HUDEP-2 (cell line): Measurements from ENCODE around the gene TECPR2.
"Not testable (repeated sequence)": the region's sequence is repeated elsewhere in the genome, so short reads cannot be mapped to it uniquely, and the experiment has no call there.

ENCODE experiments used
- DNase-seq, 76 experiments: peaks; one replicate each; lab custom pipeline; 2025; ENCODE audit not compliant: unreplicated experiment in 76 of 76; lab: John Stamatoyannopoulos, UW

TECPR2 gene

GRCh38 chr14:102518063-102518648 lies 155.4 kb downstream of the TECPR2 start:
- no peak for DNase-seq

GRCh38 chr14:102519709-102520108 lies 157.0 kb downstream of the TECPR2 start:
- not testable (repeated sequence) for DNase-seq

- DNase-seq, result no peak
These were observed 160.4 kb downstream of the TECPR2 start for GRCh38 chr14:102523200-102523568.

GRCh38 chr14:102523569-102524450 lies 161.1 kb downstream of the TECPR2 start:
- no peak for DNase-seq

GRCh38 chr14:102524451-102525218 lies 161.9 kb downstream of the TECPR2 start:
- peak in 75 of 76 experiments; percentile 22 to 98 (median 92) for DNase-seq

- peak in 10 of 76 experiments; percentile 6 to 36 (median 20) for DNase-seq
These were observed 162.6 kb downstream of the TECPR2 start for GRCh38 chr14:102525219-102525928.

GRCh38 chr14:102525929-102526497 lies 163.3 kb downstream of the TECPR2 start:
- DNase-seq, result no peak

GRCh38 chr14:102528431-102529170 lies 165.9 kb downstream of the TECPR2 start:
- DNase-seq, result no peak

- no peak for DNase-seq
These were observed 168.2 kb downstream of the TECPR2 start for GRCh38 chr14:102530828-102531478.

GRCh38 chr14:102532204-102532658 lies 169.5 kb downstream of the TECPR2 start:
- DNase-seq, result no peak

- DNase-seq, result no peak
These were observed 175.3 kb downstream of the TECPR2 start for GRCh38 chr14:102537981-102538601.

GRCh38 chr14:102538602-102539543 lies 176.1 kb downstream of the TECPR2 start:
- peak in 3 of 76 experiments; percentile 11 to 39 (median 19) for DNase-seq

GRCh38 chr14:102539544-102540314 lies 177.0 kb downstream of the TECPR2 start:
- peak in 30 of 76 experiments; percentile 8 to 93 (median 62) for DNase-seq

GRCh38 chr14:102540315-102541028 lies 177.7 kb downstream of the TECPR2 start:
- DNase-seq, result peak in 20 of 76 experiments; percentile 12 to 90 (median 65)

- DNase-seq, result not testable (repeated sequence)
These were observed 178.3 kb downstream of the TECPR2 start for GRCh38 chr14:102541029-102541491.

- no peak for DNase-seq
These were observed 179.0 kb downstream of the TECPR2 start for GRCh38 chr14:102541771-102542170.
